HCT116 (cell line): ENCODE measurements around the gene NUTM2F.

ENCODE experiments used
- CTCF ChIP-seq, 3 experiments: fragments of 200-600 bp in 1 of 3; sonication (generic) in 1 of 3; IDR thresholded peaks in 2 of 3; conservative IDR thresholded peaks in 1 of 3; 2 replicates each; pipeline ENCODE4 v1.5.1; 2012 to 2017; ENCODE audit warnings: low read depth in 2 of 3, low read length in 2 of 3, antibody characterized with exemption in 1 of 3, borderline replicate concordance in 1 of 3, control low read depth in 1 of 3, mild to moderate bottlenecking in 1 of 3, mixed read lengths in 1 of 3, mixed run types in 1 of 3, moderate library complexity in 1 of 3; ENCODE audit not compliant: insufficient read depth in 1 of 3
- POLR2A ChIP-seq: IDR thresholded peaks from 2 replicates; pipeline ENCODE4 v1.7.0; 2011; ENCODE audit warnings: borderline replicate concordance; ENCODE audit not compliant: insufficient read depth, insufficient read length; ENCODE audit errors: extremely low read depth
- TCF7L2 ChIP-seq: IDR thresholded peaks from 2 replicates; pipeline ENCODE4 v1.7.0; 2011; ENCODE audit warnings: borderline replicate concordance, inconsistent platforms; ENCODE audit not compliant: insufficient read depth, insufficient read length; ENCODE audit errors: extremely low read depth
- ZBTB33 ChIP-seq: IDR thresholded peaks from 2 replicates; pipeline ENCODE4 v1.6.1; 2011; ENCODE audit warnings: mild to moderate bottlenecking, low read length, moderate library complexity; ENCODE audit not compliant: insufficient replicate concordance; ENCODE audit errors: extremely low read depth

GRCh38 chr9:94269264-94269663, 59.2 kb downstream of the NUTM2F start:
- TF ChIP-seq CTCF (IDR thresholded peaks at IDR 0.05 in 2 of 3, conservative IDR thresholded peaks at IDR 0.05 in 1 of 3; ENCODE audit: borderline replicate concordance in 1 of 3, insufficient read depth in 1 of 3, low read depth in 2 of 3, low read length in 2 of 3), result no peak
- TF ChIP-seq ZBTB33, result no peak
- no peak for TF ChIP-seq TCF7L2
- TF ChIP-seq POLR2A, result no peak
